Skeletal muscle tissue (tissue), 4 donors: Measurements from ENCODE around the gene APBB1IP. TPM values are rescaled to one million over a fixed set of nuclear protein-coding genes. Genes with fewer than 3 reads are reported as not detected.

ENCODE experiments used
- H3K27ac ChIP-seq: one replicate; pipeline ENCODE4 v1.7.0; 2013; ENCODE audit warnings: mild to moderate bottlenecking, low read depth, low read length, inconsistent platforms
- H3K27me3 ChIP-seq, 3 donors: one replicate each; pipeline ENCODE4 v1.7.0; 2013; ENCODE audit warnings: low read length in 3 of 3; ENCODE audit not compliant: control insufficient read depth in 3 of 3, insufficient read depth in 3 of 3
- H3K36me3 ChIP-seq, 3 donors: one replicate each; pipeline ENCODE4 v1.7.0; 2013; ENCODE audit warnings: low read length in 3 of 3; ENCODE audit not compliant: control insufficient read depth in 3 of 3, insufficient read depth in 3 of 3
- H3K4me1 ChIP-seq, 3 donors: one replicate each; pipeline ENCODE4 v1.7.0; 2013; ENCODE audit warnings: low read length in 3 of 3, mild to moderate bottlenecking in 3 of 3; ENCODE audit not compliant: control insufficient read depth in 3 of 3, insufficient read depth in 3 of 3
- H3K4me3 ChIP-seq, 3 donors: one replicate each; pipeline ENCODE4 v1.7.0; 2013; ENCODE audit warnings: low read length in 3 of 3
- H3K9ac ChIP-seq, 3 donors: one replicate each; pipeline ENCODE4 v1.7.0; 2013; ENCODE audit warnings: low read length in 3 of 3, mild to moderate bottlenecking in 3 of 3, moderate library complexity in 2 of 3, low read depth in 1 of 3
- H3K9me3 ChIP-seq, 3 donors: one replicate each; pipeline ENCODE4 v1.7.0; 2013; ENCODE audit warnings: low read length in 3 of 3; ENCODE audit not compliant: control insufficient read depth in 3 of 3
- total RNA-seq: library from RNA; depleted of rRNA; stranded (reverse); fragments of >200 nt; gene quantifications from one replicate; pipeline ENCODE4 v1.2.3, GENCODE V29; 2014
- donor health status: Osteomylitis.

APBB1IP gene
- total RNA-seq, 1 donor from 2014 or later, result 4.2 TPM

DNA sequence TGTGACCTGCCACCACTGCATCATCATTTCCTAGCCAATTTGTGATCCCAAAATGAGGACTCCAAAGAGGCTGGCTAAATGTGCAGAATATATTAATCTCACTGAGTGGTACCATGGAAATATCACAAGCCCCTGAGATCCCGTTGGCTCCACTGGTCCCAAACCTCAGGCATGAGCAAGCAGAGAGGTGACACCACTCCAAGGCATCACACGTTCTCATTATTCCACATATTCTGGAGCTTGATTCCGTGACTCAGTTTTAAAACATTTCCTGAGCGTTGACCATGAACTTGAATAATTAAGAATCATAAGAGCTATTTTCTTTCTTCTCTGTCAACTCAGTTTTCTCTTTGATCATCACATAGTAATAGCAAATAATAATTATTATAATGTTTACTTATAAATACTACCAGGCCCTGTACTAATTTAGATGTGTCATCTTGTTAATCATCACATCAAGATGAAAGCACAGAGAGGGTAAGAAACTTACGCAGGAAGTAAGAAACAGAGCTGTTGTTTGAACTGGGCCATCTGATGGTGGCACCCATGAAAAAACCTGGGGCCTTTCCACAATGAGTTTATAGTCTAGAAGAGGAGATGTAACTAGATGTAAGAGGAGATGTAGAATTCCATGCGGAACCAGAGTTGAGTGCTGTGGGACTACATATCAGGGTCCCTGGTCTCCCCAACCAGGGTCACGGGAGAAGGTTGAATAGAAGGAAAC is 3.5 kb downstream of the APBB1IP start:
- no peaks in the 10 kb centered on the region for H3K4me1 ChIP-seq
- H3K27me3 ChIP-seq, result peaks cover 0 to 8% (median 3%) of the 10 kb centered on the region in 3 donors
- H3K36me3 ChIP-seq, result no peaks in the 10 kb centered on the region
- no peak overlapping the region for H3K4me3 ChIP-seq
- H3K9me3 ChIP-seq, result no peaks in the 10 kb centered on the region
- no peak overlapping the region for H3K27ac ChIP-seq
- no peak overlapping the region for H3K9ac ChIP-seq

DNA sequence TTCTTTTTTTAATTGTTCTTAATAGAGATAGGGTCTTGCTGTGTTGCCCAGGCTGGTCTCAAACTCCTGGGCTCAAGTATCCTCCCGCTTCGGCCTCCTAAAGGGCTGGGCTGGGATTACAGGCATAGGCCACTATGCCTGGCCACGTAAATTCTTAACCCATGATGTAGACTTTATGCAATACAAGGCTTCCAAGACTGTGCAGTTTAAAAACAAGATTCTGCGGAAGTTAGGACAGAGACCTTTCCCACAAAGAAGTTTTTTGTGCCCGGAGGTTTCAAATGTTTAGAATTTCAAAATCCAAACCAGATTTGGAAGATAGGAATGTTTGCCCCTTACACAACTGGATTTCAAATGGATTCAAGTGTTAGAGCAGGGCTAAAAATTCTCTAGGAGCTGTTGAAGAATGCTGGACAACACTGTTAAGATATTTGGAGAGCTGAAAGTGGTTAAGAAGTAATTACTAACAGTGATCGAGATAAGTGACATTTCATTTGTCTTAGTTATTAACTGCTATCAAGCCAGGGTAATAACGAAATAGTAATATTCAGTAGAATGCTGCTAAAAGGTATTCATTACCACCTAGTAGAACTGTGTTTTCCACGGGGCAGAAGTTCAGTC is 7.4 kb downstream of the APBB1IP start:
- Histone ChIP-seq H3K4me3 (no peak overlapping the region), H3K9ac (no peak overlapping the region), H3K9me3 (no peaks in the 10 kb centered on the region), H3K27me3 (no peaks in the 10 kb centered on the region), H3K4me1 (no peaks in the 10 kb centered on the region), H3K36me3 (no peaks in the 10 kb centered on the region), H3K27ac (no peak overlapping the region)

DNA sequence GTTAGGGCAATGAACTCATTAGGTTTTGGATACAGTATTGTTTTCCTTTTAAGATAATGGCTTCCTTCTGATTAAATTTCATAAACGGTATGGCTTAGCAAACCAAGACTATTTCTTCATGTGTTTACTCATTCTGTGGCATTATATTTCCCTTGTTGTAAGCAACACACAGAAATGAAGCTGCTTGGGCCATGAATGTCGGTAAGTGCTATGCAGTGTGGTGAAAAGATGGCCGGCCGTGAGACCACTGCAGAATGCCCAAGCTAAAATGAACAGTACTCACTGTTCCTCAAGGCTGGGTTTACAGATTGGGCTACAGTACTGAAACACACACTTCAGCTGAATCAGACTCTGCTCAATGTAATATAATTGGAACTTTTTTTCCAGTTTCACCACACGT is 8.1 kb downstream of the APBB1IP start:
- Histone ChIP-seq H3K36me3 (no peaks in the 10 kb centered on the region), H3K27ac (no peak overlapping the region), H3K9ac (no peak overlapping the region), H3K9me3 (no peaks in the 10 kb centered on the region), H3K4me1 (no peaks in the 10 kb centered on the region), H3K27me3 (no peaks in the 10 kb centered on the region), H3K4me3 (no peak overlapping the region)

DNA sequence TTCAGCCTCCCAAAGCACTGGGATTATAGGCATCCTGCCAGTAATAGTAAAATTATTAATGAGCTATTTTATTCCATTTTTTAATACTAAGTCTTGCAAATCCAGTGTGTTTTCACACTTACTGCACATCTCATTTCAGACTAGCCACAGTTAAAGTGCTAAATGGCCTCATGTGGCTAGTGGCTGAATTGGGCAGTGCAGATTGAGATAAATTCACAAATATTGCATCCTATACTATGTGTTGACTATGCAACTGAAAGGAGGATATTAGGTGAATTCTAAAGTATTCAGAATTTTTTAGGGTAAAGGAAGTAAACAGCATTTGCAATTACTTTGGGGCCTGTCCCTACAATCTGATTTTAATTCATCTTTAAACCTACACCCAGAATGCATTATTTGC is 10.2 kb downstream of the APBB1IP start:
- Histone ChIP-seq H3K9me3 (no peaks in the 10 kb centered on the region), H3K27ac (no peak overlapping the region), H3K36me3 (no peaks in the 10 kb centered on the region), H3K27me3 (no peaks in the 10 kb centered on the region), H3K4me1 (no peaks in the 10 kb centered on the region), H3K4me3 (no peak overlapping the region), H3K9ac (no peak overlapping the region)

DNA sequence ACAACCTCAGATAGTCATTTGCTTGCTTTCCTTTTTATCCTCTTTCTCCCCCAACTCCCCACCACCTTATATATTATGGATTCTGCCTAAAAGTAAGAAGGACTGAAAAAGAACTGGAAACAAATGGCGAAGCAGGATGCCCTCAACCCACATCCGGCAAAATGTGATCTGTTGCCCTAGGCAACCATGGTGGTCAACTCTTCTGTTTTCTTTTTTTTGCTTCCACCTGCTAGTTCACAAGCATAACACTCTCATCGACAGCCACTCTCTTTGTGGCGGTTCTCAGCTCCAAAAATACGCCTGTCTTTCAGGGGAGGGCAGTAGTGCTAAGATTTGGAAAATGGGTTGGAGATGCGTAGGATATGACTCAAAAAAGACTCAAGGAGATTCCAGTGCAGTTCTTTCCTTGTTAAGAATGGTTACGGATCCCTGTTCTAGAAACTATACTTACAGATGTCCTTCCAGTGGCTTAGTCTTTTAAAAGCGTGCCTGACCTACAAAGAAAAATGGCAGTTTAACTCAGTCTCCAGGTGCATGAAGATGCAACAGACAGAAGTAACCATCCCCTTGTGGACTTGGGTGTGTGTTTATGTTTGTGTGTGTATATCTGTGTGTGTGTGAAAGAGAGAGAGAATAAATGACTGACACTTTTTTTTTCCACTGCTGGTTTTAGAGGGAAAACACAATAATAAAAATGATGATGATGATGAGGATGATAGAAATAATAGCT is 10.7 kb downstream of the APBB1IP start:
- Histone ChIP-seq H3K4me1 (no peaks in the 10 kb centered on the region), H3K27me3 (no peaks in the 10 kb centered on the region), H3K9me3 (no peaks in the 10 kb centered on the region), H3K36me3 (no peaks in the 10 kb centered on the region), H3K9ac (no peak overlapping the region), H3K4me3 (no peak overlapping the region), H3K27ac (no peak overlapping the region)

DNA sequence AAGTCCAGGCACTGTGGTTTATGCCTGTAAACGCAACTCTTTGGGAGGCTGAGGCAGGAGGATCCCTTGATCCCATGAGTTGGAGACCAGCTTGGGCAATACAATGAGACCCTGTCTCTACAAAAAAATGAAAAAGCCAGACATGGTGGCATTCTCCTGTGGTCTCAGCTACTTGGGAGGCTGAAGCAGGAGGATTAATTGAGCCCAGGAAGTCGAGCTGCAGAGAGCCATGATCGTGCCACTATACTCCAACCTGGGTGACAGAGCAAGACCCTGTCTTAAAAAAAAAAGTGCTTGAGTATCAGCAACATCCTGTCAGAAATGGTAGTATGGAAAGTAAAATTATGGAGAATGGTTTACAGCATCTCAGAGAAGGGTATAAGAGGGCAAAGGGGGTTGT is 11.6 kb downstream of the APBB1IP start:
- no peaks in the 10 kb centered on the region for H3K9me3 ChIP-seq
- H3K9ac ChIP-seq, result no peak overlapping the region
- H3K27me3 ChIP-seq, result no peaks in the 10 kb centered on the region
- H3K27ac ChIP-seq, result no peak overlapping the region
- H3K4me3 ChIP-seq, result no peak overlapping the region
- H3K36me3 ChIP-seq, result no peaks in the 10 kb centered on the region
- H3K4me1 ChIP-seq, result no peaks in the 10 kb centered on the region

DNA sequence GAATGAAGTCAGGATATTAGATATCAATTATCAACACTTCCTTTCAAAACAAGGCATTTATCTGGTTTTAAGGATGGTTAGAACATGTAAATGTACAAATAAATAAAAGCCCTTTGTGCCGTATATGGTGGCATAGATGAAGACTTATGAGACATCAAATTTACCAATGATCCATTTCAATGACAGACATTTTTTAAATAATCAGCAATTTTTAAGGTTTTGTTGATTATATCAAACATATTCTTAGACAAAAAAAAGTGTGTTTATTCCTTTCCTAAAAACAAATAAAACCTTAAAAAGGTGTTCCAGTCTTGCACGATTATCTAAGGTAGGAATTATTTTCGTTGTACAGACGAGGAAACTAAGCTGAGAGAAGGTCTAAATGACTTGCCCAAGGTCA is 13.8 kb downstream of the APBB1IP start:
- no peaks in the 10 kb centered on the region for H3K4me1 ChIP-seq
- no peak overlapping the region for H3K9ac ChIP-seq
- H3K4me3 ChIP-seq, result no peak overlapping the region
- H3K27ac ChIP-seq, result no peak overlapping the region
- no peaks in the 10 kb centered on the region for H3K9me3 ChIP-seq
- no peaks in the 10 kb centered on the region for H3K36me3 ChIP-seq
- H3K27me3 ChIP-seq, result no peaks in the 10 kb centered on the region

DNA sequence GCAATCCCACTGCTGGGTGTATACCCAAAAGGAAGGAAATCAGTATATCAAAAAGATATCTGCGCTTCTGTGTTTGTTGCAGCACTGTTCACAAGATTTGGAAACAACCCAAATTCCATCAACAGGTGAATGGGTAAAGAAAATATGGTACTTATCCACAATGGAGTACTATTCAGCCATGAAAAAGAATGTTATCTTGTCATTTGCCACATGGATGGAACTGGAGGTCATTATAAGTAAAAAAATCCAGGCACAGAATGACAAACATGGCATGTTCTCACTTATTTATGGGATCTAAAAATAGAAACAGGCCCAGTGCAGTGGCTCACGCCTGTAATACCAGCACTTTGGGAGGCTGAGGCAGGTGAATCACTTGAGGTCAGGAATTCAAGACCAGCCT is 15.7 kb downstream of the APBB1IP start:
- Histone ChIP-seq H3K9me3 (no peaks in the 10 kb centered on the region), H3K4me3 (no peak overlapping the region), H3K9ac (no peak overlapping the region), H3K36me3 (no peaks in the 10 kb centered on the region), H3K4me1 (no peaks in the 10 kb centered on the region), H3K27ac (no peak overlapping the region), H3K27me3 (no peaks in the 10 kb centered on the region)

DNA sequence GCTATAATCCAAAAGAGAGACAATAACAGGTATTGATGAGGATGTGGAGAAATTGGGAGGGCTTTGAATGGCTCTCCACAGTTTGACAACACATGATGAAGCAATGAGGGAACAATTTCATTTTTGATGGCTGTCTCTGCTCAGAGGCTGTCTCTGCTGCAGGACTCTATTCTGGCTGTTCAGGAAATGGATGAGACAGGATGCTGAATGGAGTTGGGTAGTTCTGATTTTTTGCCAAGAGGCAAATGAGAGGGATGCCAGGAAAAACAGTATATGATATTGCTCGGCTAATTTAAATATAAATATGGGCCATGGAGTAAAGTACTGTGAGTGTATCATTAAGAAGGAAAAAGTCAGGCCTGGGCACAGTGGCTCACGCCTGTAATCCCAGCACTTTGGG is 16.8 kb downstream of the APBB1IP start:
- Histone ChIP-seq H3K27ac (no peak overlapping the region), H3K27me3 (no peaks in the 10 kb centered on the region), H3K9me3 (no peaks in the 10 kb centered on the region), H3K9ac (no peak overlapping the region), H3K4me1 (no peaks in the 10 kb centered on the region), H3K36me3 (no peaks in the 10 kb centered on the region), H3K4me3 (no peak overlapping the region)
